B cell (primary cell): ENCODE data around the gene TRAM2.

Experiments
- EZH2 ChIP-seq: IDR thresholded peaks from 2 replicates; pipeline ENCODE4 v1.6.1; 2012; ENCODE audit warnings: borderline replicate concordance, low read depth, mild to moderate bottlenecking, moderate library complexity, low read length; ENCODE audit not compliant: insufficient read depth, poor library complexity, severe bottlenecking
- TF ChIP-seq, protein P1 (sequence below): fragments of 200-600 bp; IDR thresholded peaks from one replicate; pipeline ENCODE4 v1.8.0; 2022; ENCODE audit warnings: antibody characterized with exemption, mild to moderate bottlenecking

GRCh38 chr6:52535711-52536423 lies 41.0 kb downstream of the TRAM2 start:
- TF ChIP-seq, protein P1, sequence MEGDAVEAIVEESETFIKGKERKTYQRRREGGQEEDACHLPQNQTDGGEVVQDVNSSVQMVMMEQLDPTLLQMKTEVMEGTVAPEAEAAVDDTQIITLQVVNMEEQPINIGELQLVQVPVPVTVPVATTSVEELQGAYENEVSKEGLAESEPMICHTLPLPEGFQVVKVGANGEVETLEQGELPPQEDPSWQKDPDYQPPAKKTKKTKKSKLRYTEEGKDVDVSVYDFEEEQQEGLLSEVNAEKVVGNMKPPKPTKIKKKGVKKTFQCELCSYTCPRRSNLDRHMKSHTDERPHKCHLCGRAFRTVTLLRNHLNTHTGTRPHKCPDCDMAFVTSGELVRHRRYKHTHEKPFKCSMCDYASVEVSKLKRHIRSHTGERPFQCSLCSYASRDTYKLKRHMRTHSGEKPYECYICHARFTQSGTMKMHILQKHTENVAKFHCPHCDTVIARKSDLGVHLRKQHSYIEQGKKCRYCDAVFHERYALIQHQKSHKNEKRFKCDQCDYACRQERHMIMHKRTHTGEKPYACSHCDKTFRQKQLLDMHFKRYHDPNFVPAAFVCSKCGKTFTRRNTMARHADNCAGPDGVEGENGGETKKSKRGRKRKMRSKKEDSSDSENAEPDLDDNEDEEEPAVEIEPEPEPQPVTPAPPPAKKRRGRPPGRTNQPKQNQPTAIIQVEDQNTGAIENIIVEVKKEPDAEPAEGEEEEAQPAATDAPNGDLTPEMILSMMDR: no peak
- TF ChIP-seq EZH2: no peak
